HPDE6-E6E7 (cell line): ENCODE data around the gene NFASC.

Source experiments
- DNase-seq: peaks from one replicate; pipeline ENCODE4 v3.0.0; 2011; ENCODE audit warnings: missing footprints; ENCODE audit errors: extremely low spot score

The NFASC gene

DNA sequence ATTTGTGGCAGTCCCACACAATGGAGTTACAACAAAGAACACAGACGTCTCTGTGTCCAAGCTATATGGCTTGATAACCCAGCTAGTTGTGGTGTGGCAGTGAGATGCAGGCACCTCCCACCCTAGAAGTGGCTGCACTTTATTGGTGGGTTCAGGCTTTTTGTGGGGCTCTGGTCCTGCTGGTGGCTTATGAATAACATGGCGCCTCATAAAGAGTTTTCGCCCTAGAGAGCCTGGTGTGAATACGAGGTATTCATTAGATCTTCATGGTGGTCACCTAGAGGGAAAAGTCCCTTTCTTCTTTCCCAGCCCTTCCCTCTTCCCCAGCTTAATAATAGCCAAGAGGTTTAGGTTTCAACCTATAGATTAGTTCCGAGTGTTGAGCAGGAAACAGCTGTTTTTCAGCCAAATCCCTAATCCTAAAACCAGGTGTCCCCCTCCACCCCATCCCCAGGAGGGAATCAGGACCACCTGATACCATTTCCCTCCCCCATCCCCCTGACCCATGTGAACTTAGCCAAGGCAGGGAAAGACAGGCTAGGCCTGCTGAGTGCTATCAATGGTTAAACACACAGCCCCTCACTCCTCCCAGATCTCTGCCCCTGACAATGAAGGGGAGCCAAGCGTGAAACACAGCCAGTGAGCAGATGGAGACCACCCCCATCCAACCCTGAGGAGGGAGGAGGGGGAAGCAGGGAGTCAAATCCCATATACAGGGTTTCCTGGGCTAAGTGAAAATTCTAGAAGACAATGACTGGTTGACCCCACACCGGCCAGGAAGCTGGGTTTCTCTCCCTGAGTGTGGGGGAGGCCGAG is 58.2 kb downstream of the NFASC start:
- no peak for DNase-seq

GRCh38 chr1:204929487-204930154 is 59.0 kb downstream of the NFASC start:
- no peak for DNase-seq

DNA sequence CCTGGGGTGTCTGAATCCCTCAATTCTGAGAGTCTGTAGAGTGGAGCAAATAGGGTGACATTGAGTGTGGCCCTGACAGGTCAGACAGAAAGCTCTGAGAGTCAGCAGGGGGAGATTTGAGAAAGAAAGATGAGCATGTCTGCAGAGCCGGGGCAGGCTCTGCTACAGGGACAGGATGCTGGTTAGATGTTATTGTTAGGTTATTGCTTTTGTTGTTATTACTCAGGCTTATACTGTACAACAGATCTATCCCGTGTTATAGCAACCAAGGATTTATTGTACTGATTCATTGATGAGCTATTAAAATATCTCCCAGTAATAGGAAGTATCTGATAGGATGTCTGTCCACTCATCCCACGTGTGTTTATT is 59.5 kb downstream of the NFASC start:
- no peak for DNase-seq

DNA sequence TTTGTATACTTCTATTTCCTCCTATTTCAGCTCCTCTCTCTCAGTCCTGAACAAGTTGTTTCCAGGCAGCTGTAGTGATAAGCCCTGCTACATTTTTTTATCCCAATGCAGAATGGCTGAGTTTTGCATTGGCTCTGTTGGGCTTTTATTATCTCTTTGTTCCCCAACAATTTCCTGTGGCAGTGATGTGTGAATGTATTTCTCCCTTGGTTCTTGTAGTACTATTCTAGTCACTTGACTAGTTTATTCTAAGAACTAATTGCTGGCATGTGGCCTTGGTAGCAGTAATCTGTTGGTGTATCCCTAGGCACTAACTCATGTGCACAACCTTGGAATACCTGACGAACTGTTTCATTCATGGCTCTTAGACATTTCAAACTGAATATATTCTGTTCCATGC is 60.7 kb downstream of the NFASC start:
- DNase-seq = no peak

GRCh38 chr1:204931768-204932572 is 61.3 kb downstream of the NFASC start:
- no peak for DNase-seq

DNA sequence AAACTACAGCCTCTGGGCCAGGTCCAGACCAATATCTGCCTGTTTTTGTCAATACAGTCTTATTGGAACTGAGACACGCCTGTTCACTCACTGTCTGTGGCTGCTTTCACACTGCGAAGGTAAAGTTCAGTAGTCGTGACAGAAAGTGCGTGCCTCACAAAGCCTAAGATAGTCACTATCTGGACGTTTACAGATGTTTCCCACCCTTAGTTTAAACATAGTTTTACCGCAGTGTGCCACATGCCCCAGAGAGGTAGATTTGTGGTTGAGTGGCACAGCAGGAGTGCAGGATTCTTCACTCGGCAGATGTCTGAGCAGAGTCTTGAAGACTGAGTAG is 61.9 kb downstream of the NFASC start:
- DNase-seq = no peak

DNA sequence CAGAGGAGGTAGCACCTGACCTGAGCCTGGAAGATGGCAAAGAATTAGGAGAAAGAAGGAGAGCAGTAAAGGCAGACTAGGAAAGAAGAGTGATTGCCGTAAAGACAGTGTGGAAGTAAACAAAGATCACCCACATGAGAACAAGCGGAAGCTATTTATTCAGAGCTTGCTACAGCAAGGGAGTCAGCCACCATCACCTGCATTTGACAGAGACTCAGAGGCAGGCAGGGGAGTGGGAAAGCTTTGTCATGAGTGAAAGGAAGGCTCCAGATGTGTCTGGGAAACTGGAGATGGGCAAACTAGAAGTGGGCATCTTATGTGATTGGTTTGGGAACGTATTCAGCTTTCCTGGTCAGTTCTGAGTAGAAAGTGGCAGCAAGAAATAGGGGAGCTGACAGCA is 64.5 kb downstream of the NFASC start:
- no peak for DNase-seq

DNA sequence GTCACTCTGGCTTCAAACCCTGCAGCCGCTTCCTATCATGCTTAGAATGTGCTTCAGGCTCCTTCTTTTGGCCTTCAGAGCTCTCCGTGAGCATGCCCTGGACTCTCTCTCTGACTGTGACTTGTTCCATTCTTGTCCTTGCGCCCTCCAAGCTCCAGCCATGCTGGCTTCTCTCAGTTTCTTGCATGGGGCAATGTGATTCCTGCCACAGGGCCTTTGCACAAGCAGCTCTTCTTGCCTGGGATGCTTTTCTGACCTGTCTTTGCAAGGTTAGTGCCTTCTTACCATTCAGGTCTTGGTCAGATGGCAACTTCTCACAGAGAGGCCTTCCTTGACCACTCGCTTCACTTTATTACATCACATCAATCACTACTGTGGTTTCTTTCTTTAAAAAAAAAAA is 66.1 kb downstream of the NFASC start:
- no peak for DNase-seq

GRCh38 chr1:204937901-204938300 is 67.2 kb downstream of the NFASC start:
- no peak for DNase-seq

- no peak for DNase-seq
Measured at GRCh38 chr1:204940591-204940990, 69.9 kb downstream of the NFASC start.

- peak; percentile 45 for DNase-seq
Measured at GRCh38 chr1:204941421-204942338, 71.0 kb downstream of the NFASC start.

GRCh38 chr1:204943495-204943894 is 72.8 kb downstream of the NFASC start:
- DNase-seq = no peak

DNA sequence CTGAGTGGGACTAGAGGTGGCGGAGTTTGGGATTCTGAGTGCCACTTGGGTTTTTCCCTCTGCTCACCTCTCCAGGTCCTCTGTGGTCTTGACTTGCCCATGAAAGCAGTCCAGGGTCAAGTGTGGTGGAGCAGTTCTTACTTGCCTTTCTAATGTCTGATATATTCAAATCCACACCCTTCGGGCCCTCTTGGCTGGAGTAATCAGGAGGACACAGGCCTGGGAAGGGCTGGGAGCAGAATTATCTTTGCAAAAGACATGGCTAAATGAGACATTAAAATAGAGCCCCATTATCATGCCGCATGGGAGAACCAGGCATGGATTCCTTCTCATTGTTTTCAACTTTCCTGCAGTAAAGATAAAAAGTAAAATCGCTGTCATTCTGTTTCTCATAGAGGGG is 74.0 kb downstream of the NFASC start:
- no peak for DNase-seq

DNA sequence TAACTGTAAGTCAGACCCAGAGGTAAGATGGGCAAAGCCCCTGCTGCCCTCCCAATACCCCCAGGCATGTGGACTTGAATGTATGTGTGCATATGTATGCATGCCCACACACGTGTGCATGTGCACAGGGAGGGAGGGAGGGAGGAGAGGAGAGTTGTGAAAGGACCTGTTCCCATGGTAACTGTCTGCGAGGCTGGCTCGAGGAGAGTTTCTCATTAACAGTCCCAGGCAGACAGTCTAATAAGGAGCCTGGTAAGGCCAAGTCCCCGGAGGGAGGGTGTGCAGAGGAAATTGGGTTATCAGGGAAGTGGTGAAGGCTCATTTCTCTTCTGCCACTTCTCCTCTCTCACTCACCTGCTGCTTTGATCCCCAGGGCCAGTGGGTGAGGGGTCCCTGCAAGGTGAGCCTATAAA is 74.9 kb downstream of the NFASC start:
- no peak for DNase-seq

DNA sequence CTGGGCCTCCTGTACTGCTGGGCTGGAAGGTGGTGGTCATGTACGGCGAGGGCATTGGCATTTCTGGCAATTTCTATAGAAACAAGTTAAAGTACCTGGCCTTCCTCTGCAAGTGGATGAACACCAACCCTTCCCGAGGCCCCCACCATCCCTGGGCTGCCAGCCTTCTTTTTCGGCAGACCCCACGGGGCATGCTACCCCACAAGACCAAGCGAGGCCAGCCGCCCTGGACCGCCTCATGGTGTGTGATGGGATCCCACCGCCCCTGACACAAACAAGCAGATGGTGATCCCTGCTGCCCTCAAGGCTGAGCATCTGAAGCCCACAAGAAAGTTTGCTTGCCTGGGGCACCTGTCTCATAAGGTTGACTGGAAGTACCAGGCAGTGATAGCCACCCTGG is 76.0 kb downstream of the NFASC start:
- no peak for DNase-seq

- DNase-seq = no peak
Measured at GRCh38 chr1:204947338-204947737, 76.7 kb downstream of the NFASC start.

- no peak for DNase-seq
Measured at GRCh38 chr1:204947747-204948146, 77.1 kb downstream of the NFASC start.

GRCh38 chr1:204950353-204951001 is 79.8 kb downstream of the NFASC start:
- no peak for DNase-seq

DNA sequence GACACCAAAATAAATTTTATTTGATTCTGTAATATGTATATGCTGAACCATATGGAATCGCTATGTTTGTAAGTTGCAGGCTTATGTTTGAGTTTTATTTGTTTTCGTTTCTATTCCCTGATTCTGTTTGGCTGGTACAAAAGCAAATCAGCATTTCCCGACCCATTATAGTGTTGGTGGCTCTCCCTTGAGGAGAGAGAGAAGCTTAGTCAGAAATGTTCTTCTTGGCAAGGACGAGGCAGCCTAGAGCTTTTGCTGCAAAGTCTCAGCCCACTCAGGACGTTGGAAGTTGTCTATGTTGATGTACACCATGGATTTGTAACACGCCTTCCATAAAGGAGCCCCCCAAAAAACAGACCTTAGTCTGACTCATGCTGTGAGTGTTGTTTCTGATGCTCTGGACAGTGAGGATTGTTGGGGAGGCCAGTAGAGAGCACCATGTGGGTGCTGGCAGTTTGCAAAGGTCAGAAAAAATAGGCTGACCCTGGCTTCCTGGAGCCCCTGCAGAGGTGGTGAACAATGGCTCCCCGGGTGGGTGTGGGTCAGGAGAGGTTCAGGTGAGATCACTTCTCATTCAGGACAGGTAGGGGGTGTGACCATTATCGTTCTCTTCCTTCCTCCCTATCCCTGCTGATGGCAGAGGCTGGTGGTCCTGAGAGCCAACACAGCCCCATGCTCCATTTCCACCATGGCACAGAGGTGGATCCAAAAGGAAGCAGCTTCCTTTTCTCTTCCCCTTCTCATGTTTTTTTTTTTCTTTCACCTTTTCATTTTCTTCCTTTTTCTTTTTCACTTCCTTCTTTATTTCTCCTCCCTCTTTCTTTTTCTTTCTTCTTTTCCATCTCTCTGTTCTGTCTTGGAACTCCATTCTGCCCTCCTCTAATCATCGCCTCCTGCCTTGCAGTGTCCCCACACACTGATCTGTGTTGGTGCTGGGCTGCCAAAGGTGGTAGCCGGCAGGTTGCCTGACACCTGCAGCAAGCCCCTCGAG is 88.0 kb downstream of the NFASC start:
- DNase-seq = no peak

GRCh38 chr1:204959374-204959773 is 88.7 kb downstream of the NFASC start:
- no peak for DNase-seq
